HCT116 (cell line): Measurements from ENCODE around the gene SPINT2. TPM values are rescaled to one million over a fixed set of nuclear protein-coding genes. Genes with fewer than 3 reads are reported as not detected.

Experiments
- ATAC-seq: fragments of 200-7000 bp; cut with Tn5 transposase; 2 replicates; pipeline ENCODE4 v1.9.1; 2020; ENCODE audit warnings: mild to moderate bottlenecking, moderate library complexity
- BruUV-seq: library from RNA; stranded (reverse); fragments of 400-500 nt; replicated peaks from 2 replicates; lab custom pipeline; 2021; lab: Mats Ljungman, UMichigan
- CTCF ChIA-PET: fragments of 300-600 bp; sonication (Branson Sonifier 250); formaldehyde crosslinking; loops from one replicate; lab custom pipeline; 2021; ENCODE audit warnings: antibody characterized with exemption; lab: Charles Lee
- POLR2A ChIA-PET: fragments of 300-600, 350-600 bp; sonication (Branson Sonifier 250); formaldehyde crosslinking; loops from one replicate; lab custom pipeline; 2021; ENCODE audit warnings: antibody characterized with exemption; lab: Charles Lee
- RAD21 ChIA-PET, 2 experiments: fragments of 300-600 bp; sonication (Branson Sonifier 250); formaldehyde crosslinking; loops; one replicate each; lab custom pipeline; 2023; ENCODE audit warnings: low total read pairs in 2 of 2; ENCODE audit not compliant: uncharacterized antibody in 2 of 2, unreplicated experiment in 2 of 2, low non-redundant PET in 1 of 2; lab: Charles Lee
- DNase-seq: peaks from one replicate; pipeline ENCODE4 v3.0.0-alpha.2; 2010; ENCODE audit warnings: low read depth, low spot score
- H2AFZ ChIP-seq: fragments of 200-600 bp; shearing (Covaris generic), sonication (generic); 2 replicates; pipeline ENCODE4 v1.6.1; 2017; ENCODE audit warnings: low read depth, mixed run types, mixed read lengths, antibody characterized with exemption, low read length; ENCODE audit not compliant: poor library complexity, severe bottlenecking
- H3K27ac ChIP-seq: 2 replicates; pipeline ENCODE4 v1.5.1; 2012; ENCODE audit warnings: low read depth, low read length
- H3K27me3 ChIP-seq: fragments of 200-600 bp; sonication (generic); 2 replicates; pipeline ENCODE4 v1.6.1; 2016; ENCODE audit warnings: mixed run types, low read length, mixed read lengths; ENCODE audit not compliant: insufficient read depth
- H3K36me3 ChIP-seq, 2 experiments: fragments of 200-500 bp in 1 of 2; fragments of 200-600 bp in 1 of 2; sonication (Bioruptor generic) in 1 of 2; sonication (generic) in 1 of 2; 2 replicates each; pipeline versions ENCODE4 v1.5.1 to v1.6.1; 2014 to 2016; ENCODE audit warnings: low read length in 2 of 2, inconsistent platforms in 1 of 2, mixed read lengths in 1 of 2, mixed run types in 1 of 2; ENCODE audit not compliant: insufficient read depth in 2 of 2, control insufficient read depth in 1 of 2
- H3K4me1 ChIP-seq, 2 experiments: fragments of 200-600 bp in 1 of 2; sonication (generic) in 1 of 2; 2 replicates each; pipeline versions ENCODE4 v1.5.1 to v1.6.1; 2012 to 2017; ENCODE audit warnings: low read length in 2 of 2, inconsistent platforms in 1 of 2, mild to moderate bottlenecking in 1 of 2, mixed read lengths in 1 of 2, mixed run types in 1 of 2, moderate library complexity in 1 of 2; ENCODE audit not compliant: insufficient read depth in 2 of 2, control insufficient read depth in 1 of 2
- H3K4me2 ChIP-seq: fragments of 200-600 bp; sonication (generic); 2 replicates; pipeline ENCODE4 v1.6.1; 2017; ENCODE audit warnings: mixed run types, low read length, mixed read lengths
- H3K4me3 ChIP-seq, 2 experiments: fragments of 200-600 bp in 1 of 2; sonication (generic) in 1 of 2; replicated peaks in 1 of 2; 2 replicates each; pipeline ENCODE4 v1.5.1; 2011 to 2016; ENCODE audit warnings: low read length in 2 of 2, control low read depth in 1 of 2, low read depth in 1 of 2, mild to moderate bottlenecking in 1 of 2, mixed read lengths in 1 of 2, mixed run types in 1 of 2
- H3K79me2 ChIP-seq: fragments of 200-600 bp; sonication (generic); 2 replicates; pipeline ENCODE4 v1.6.1; 2017; ENCODE audit warnings: mild to moderate bottlenecking, mixed run types, low read length, moderate library complexity, mixed read lengths; ENCODE audit not compliant: insufficient read depth
- H3K9ac ChIP-seq: fragments of 200-600 bp; sonication (generic); 2 replicates; pipeline ENCODE4 v1.6.1; 2016; ENCODE audit warnings: low read length, mixed read lengths
- H3K9me2 ChIP-seq: fragments of 200-600 bp; sonication (generic), shearing (Covaris generic); 2 replicates; pipeline ENCODE4 v1.6.1; 2017; ENCODE audit warnings: mixed run types, mild to moderate bottlenecking, moderate library complexity; ENCODE audit not compliant: insufficient read depth
- H3K9me3 ChIP-seq, 2 experiments: fragments of 200-500 bp in 1 of 2; fragments of 200-600 bp in 1 of 2; sonication (Bioruptor generic) in 1 of 2; sonication (generic) in 1 of 2; 2 replicates each; pipeline ENCODE4 v1.6.1; 2014 to 2017; ENCODE audit warnings: low read length in 2 of 2, mixed read lengths in 2 of 2, inconsistent platforms in 1 of 2, low read depth in 1 of 2, mild to moderate bottlenecking in 1 of 2, mixed run types in 1 of 2, moderate library complexity in 1 of 2; ENCODE audit not compliant: control insufficient read depth in 1 of 2, insufficient read depth in 1 of 2
- H4K20me1 ChIP-seq: fragments of 200-600 bp; sonication (generic), shearing (Covaris generic); 2 replicates; pipeline ENCODE4 v1.6.1; 2017; ENCODE audit warnings: mixed run types, mild to moderate bottlenecking, moderate library complexity; ENCODE audit not compliant: insufficient read depth
- ATF3 ChIP-seq: IDR thresholded peaks from 2 replicates; pipeline ENCODE4 v1.6.1; 2012
- CBX3 ChIP-seq: IDR thresholded peaks from 2 replicates; pipeline ENCODE4 v1.6.1; 2012; ENCODE audit warnings: low read depth
- CEBPB ChIP-seq: IDR thresholded peaks from 2 replicates; pipeline ENCODE4 v1.6.1; 2012; ENCODE audit warnings: low read depth
- EGR1 ChIP-seq: IDR thresholded peaks from 2 replicates; pipeline ENCODE4 v1.6.1; 2012; ENCODE audit warnings: low read depth
- EZH2 ChIP-seq: fragments of 200-600 bp; sonication (generic); IDR thresholded peaks from 2 replicates; pipeline ENCODE4 v1.6.1; 2017; ENCODE audit warnings: antibody characterized with exemption, mixed run types
- EZH2phosphoT487 ChIP-seq: fragments of 200-600 bp; IDR thresholded peaks from 2 replicates; pipeline ENCODE4 v1.6.1; 2018; ENCODE audit warnings: antibody characterized with exemption, borderline replicate concordance
- FOSL1 ChIP-seq: IDR thresholded peaks from 2 replicates; pipeline ENCODE4 v1.6.1; 2012; ENCODE audit warnings: low read depth
- POLR2AphosphoS5 ChIP-seq: IDR thresholded peaks from 2 replicates; pipeline ENCODE4 v1.6.1; 2011; ENCODE audit warnings: mild to moderate bottlenecking, low read depth, low read length, moderate library complexity
- RAD21 ChIP-seq: IDR thresholded peaks from 2 replicates; pipeline ENCODE4 v1.6.1; 2012; ENCODE audit warnings: low read depth, mild to moderate bottlenecking
- SIN3A ChIP-seq: IDR thresholded peaks from 2 replicates; pipeline ENCODE4 v1.6.1; 2012; ENCODE audit warnings: low read depth
- SP1 ChIP-seq: IDR thresholded peaks from 2 replicates; pipeline ENCODE4 v1.6.1; 2012; ENCODE audit warnings: low read depth
- TCF7L2 ChIP-seq: IDR thresholded peaks from 2 replicates; pipeline ENCODE4 v1.7.0; 2011; ENCODE audit warnings: borderline replicate concordance, inconsistent platforms; ENCODE audit not compliant: insufficient read depth, insufficient read length; ENCODE audit errors: extremely low read depth
- YY1 ChIP-seq: IDR thresholded peaks from 2 replicates; pipeline ENCODE4 v1.6.1; 2011; ENCODE audit warnings: low read length, low read depth, moderate library complexity, mild to moderate bottlenecking; ENCODE audit not compliant: insufficient replicate concordance; ENCODE audit errors: extremely low read depth
- ZBTB33 ChIP-seq: IDR thresholded peaks from 2 replicates; pipeline ENCODE4 v1.6.1; 2011; ENCODE audit warnings: mild to moderate bottlenecking, low read length, moderate library complexity; ENCODE audit not compliant: insufficient replicate concordance; ENCODE audit errors: extremely low read depth
- ZNF274 ChIP-seq: fragments of 200-500 bp; sonication (Bioruptor generic); IDR thresholded peaks from 2 replicates; pipeline ENCODE4 v1.6.1; 2014; ENCODE audit warnings: mild to moderate bottlenecking, low read depth, low read length, inconsistent platforms
- intact Hi-C: fragments of 100-400 bp; cut with micrococcal nuclease; formaldehyde crosslinking; loops from 2 replicates; pipeline ENCODE4 v1.10.0; 2022
- total RNA-seq: library from RNA; stranded (reverse); gene quantifications from one replicate; pipeline ENCODE4 v1.2.1, GENCODE V29; 2021; ENCODE audit not compliant: unreplicated experiment

The SPINT2 gene
- total RNA-seq, 1 experiment from 2014 or later, result 500 TPM

- no TSS peak for BruUV-seq
- no peak overlapping the region for H2AFZ ChIP-seq
- peaks cover 0 to 22% of the 10 kb centered on the region in 2 experiments; a peak in 1 of 4 replicates for H3K4me1 ChIP-seq
- H3K27ac ChIP-seq, result no peak overlapping the region
- H3K9me3 ChIP-seq, result no peaks in the 10 kb centered on the region
- CTCF ChIA-PET, result no interaction called here
- H3K36me3 ChIP-seq, result no peaks in the 10 kb centered on the region
- DNase-seq (no peak), ATAC-seq (no peak)
- RAD21 ChIA-PET, result no interaction called here
- no peaks in the 10 kb centered on the region for H3K9me2 ChIP-seq
- H3K4me3 ChIP-seq, result no peak overlapping the region
- no peaks in the 10 kb centered on the region for H4K20me1 ChIP-seq
- H3K9ac ChIP-seq, result no peak overlapping the region
- no peak overlapping the region for H3K4me2 ChIP-seq
- H3K27me3 ChIP-seq, result no peaks in the 10 kb centered on the region
- no peak for TF ChIP-seq ATF3
- TF ChIP-seq YY1, result no peak
- TF ChIP-seq EZH2, result no peak
- POLR2A ChIA-PET, result interaction anchor here (1.1 kb wide), 1 partner anchor 12 kb away, joined by 6 read pairs; the partner anchor contains the start of gene SPINT2
- intact Hi-C loops, result no loop called here
- H3K79me2 ChIP-seq, result no peaks in the 10 kb centered on the region
Measured at GRCh38 chr19:38252385-38252784, 12.0 kb upstream of the SPINT2 start.

DNA sequence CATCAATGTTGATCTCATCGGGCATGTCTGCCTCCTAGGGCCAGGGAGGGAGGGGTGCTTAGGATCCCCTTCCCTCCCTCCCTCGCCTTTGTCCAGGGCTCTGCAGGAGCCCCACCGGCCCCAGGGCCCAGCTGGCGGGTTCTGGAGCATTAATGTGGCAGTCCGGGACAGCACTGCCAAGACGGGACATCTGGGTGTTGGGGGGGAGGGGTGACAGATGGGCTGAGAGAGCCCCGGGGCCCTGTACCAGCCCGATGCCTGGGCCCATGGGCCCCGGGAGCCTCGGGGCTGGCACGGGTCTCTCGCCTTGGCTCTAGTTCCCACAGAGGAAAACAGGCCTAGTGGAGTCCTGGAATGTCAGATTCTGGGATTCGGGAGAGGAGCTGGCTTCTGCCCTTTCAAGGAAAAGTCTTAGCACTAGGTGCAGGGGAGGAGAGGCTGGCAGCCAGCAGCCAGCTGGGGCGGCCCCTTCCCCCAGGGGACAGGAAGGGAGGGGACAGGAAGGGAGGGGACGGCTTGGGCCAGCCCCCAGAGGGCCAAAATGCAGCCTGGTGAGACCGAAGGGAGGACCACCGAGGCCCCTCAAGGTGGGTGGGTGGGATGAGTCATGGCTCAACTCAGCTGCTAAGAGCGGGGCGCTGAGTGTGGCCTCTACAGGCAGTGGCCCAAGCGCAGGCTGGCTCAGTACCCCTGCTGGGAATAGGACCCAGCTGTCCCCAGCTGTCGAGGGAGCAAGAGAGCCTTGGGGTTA lies 11.3 kb upstream of the SPINT2 start:
- BruUV-seq, result no TSS peak
- no peak overlapping the region for H3K4me3 ChIP-seq
- TF ChIP-seq RAD21 (no peak), CBX3 (no peak), CEBPB (no peak), EGR1 (no peak), YY1 (no peak), FOSL1 (no peak), POLR2AphosphoS5 (no peak), EZH2 (no peak), ZNF274 (no peak), SIN3A (no peak), ATF3 (no peak), TCF7L2 (no peak), ZBTB33 (no peak), EZH2phosphoT487 (no peak), SP1 (no peak)
- no peaks in the 10 kb centered on the region for H3K79me2 ChIP-seq
- no peaks in the 10 kb centered on the region for H3K27me3 ChIP-seq
- no peak overlapping the region for H3K9ac ChIP-seq
- no peaks in the 10 kb centered on the region for H3K36me3 ChIP-seq
- no peak for DNase-seq
- no peak overlapping the region for H2AFZ ChIP-seq
- H3K4me1 ChIP-seq, result peaks cover 0 to 16% of the 10 kb centered on the region in 2 experiments; a peak in 1 of 4 replicates
- ATAC-seq, result no peak
- ChIA-PET POLR2A (no interaction called here), RAD21 (no interaction called here), CTCF (no interaction called here)
- no peak overlapping the region for H3K27ac ChIP-seq
- no peaks in the 10 kb centered on the region for H3K9me2 ChIP-seq
- H4K20me1 ChIP-seq, result no peaks in the 10 kb centered on the region
- intact Hi-C loops, result no loop called here
- H3K9me3 ChIP-seq, result no peaks in the 10 kb centered on the region
- H3K4me2 ChIP-seq, result no peak overlapping the region
